H9 (cell line): ENCODE measurements around the gene MTOR. TPM values are rescaled to one million over a fixed set of nuclear protein-coding genes. Genes with fewer than 3 reads are reported as not detected.

Experiments used
- DNase-seq: peaks from one replicate; pipeline ENCODE4 v3.0.0-alpha.2; 2017
- H2AFZ ChIP-seq: one replicate; pipeline ENCODE4 v1.6.1; 2013; ENCODE audit warnings: mild to moderate bottlenecking, low read length, control low read depth, moderate library complexity
- H2AK5ac ChIP-seq: 2 replicates; pipeline ENCODE4 v1.6.1; 2013; ENCODE audit warnings: low read length, control low read depth, mixed read lengths; ENCODE audit not compliant: insufficient read length
- H2BK120ac ChIP-seq: one replicate; pipeline ENCODE4 v1.6.1; 2013; ENCODE audit warnings: low read depth, mild to moderate bottlenecking, low read length, control low read depth, inconsistent platforms; ENCODE audit not compliant: poor library complexity, severe bottlenecking
- H2BK12ac ChIP-seq: 2 replicates; pipeline ENCODE4 v1.6.1; 2013; ENCODE audit warnings: low read length, control low read depth, mixed read lengths, low read depth; ENCODE audit not compliant: insufficient read length
- H2BK15ac ChIP-seq: 2 replicates; pipeline ENCODE4 v1.6.1; 2013; ENCODE audit warnings: low read depth, low read length, control low read depth
- H2BK20ac ChIP-seq: one replicate; pipeline ENCODE4 v1.6.1; 2013; ENCODE audit warnings: low read depth, mild to moderate bottlenecking, low read length, control low read depth, inconsistent platforms; ENCODE audit not compliant: poor library complexity, severe bottlenecking
- H2BK5ac ChIP-seq: 2 replicates; pipeline ENCODE4 v1.6.1; 2013; ENCODE audit warnings: low read length, control low read depth, mixed read lengths; ENCODE audit not compliant: insufficient read length
- H3K14ac ChIP-seq: 2 replicates; pipeline ENCODE4 v1.6.1; 2013; ENCODE audit warnings: low read length, control low read depth; ENCODE audit not compliant: insufficient read depth
- H3K18ac ChIP-seq: 2 replicates; pipeline ENCODE4 v1.6.1; 2013; ENCODE audit warnings: low read depth, mild to moderate bottlenecking, mixed read lengths, low read length, control low read depth; ENCODE audit not compliant: insufficient read length
- H3K23ac ChIP-seq: 2 replicates; pipeline ENCODE4 v1.6.1; 2013; ENCODE audit warnings: low read length, control low read depth, mixed read lengths, low read depth; ENCODE audit not compliant: insufficient read length
- H3K23me2 ChIP-seq: 2 replicates; pipeline ENCODE4 v1.6.1; 2013; ENCODE audit warnings: low read depth, mild to moderate bottlenecking, mixed read lengths, low read length, control low read depth; ENCODE audit not compliant: insufficient read length, poor library complexity, severe bottlenecking
- H3K27ac ChIP-seq: 2 replicates; pipeline ENCODE4 v1.5.1; 2013; ENCODE audit warnings: low read length, control low read depth, mixed read lengths, low read depth; ENCODE audit not compliant: insufficient read length
- H3K27me3 ChIP-seq: 2 replicates; pipeline ENCODE4 v1.6.1; 2013; ENCODE audit warnings: low read length, control low read depth, inconsistent platforms; ENCODE audit not compliant: insufficient read depth
- H3K4ac ChIP-seq: 2 replicates; pipeline ENCODE4 v1.6.1; 2013; ENCODE audit warnings: low read depth, mild to moderate bottlenecking, control low read depth, inconsistent platforms, low read length, moderate library complexity
- H3K4me1 ChIP-seq: 2 replicates; pipeline ENCODE4 v1.6.1; 2013; ENCODE audit warnings: low read length, control low read depth, inconsistent platforms; ENCODE audit not compliant: insufficient read depth
- H3K4me2 ChIP-seq: 2 replicates; pipeline ENCODE4 v1.6.1; 2013; ENCODE audit warnings: low read length, control low read depth, mixed read lengths; ENCODE audit not compliant: insufficient read length, insufficient read depth
- H3K56ac ChIP-seq: 2 replicates; pipeline ENCODE4 v1.6.1; 2013; ENCODE audit warnings: low read depth, mild to moderate bottlenecking, mixed read lengths, low read length, control low read depth; ENCODE audit not compliant: insufficient read length
- H3K79me1 ChIP-seq: 2 replicates; pipeline ENCODE4 v1.6.1; 2013; ENCODE audit warnings: low read depth, mild to moderate bottlenecking, moderate library complexity, low read length, control low read depth, inconsistent platforms; ENCODE audit not compliant: insufficient read depth, poor library complexity, severe bottlenecking
- H3K79me2 ChIP-seq: 2 replicates; pipeline ENCODE4 v1.6.1; 2013; ENCODE audit warnings: low read length, control low read depth, inconsistent platforms; ENCODE audit not compliant: insufficient read depth
- H3K9ac ChIP-seq: 2 replicates; pipeline ENCODE4 v1.6.1; 2013; ENCODE audit warnings: low read length, control low read depth, mixed read lengths; ENCODE audit not compliant: insufficient read length; ENCODE audit errors: extremely low read depth
- H3K9me3 ChIP-seq: one replicate; pipeline ENCODE4 v1.6.1; 2013; ENCODE audit warnings: low read depth, low read length, inconsistent platforms; ENCODE audit not compliant: control insufficient read depth
- H3T11ph ChIP-seq: one replicate; pipeline ENCODE4 v1.6.1; 2013; ENCODE audit warnings: mild to moderate bottlenecking, low read length, control low read depth, inconsistent platforms
- H4K20me1 ChIP-seq: one replicate; pipeline ENCODE4 v1.6.1; 2013; ENCODE audit not compliant: control insufficient read depth, insufficient read length, insufficient read depth
- H4K5ac ChIP-seq: 2 replicates; pipeline ENCODE4 v1.6.1; 2013; ENCODE audit warnings: low read depth, mild to moderate bottlenecking, mixed read lengths, low read length, control low read depth; ENCODE audit not compliant: insufficient read length
- H4K8ac ChIP-seq: replicated peaks from 2 replicates; pipeline ENCODE4 v1.6.1; 2013; ENCODE audit warnings: low read length, control low read depth, mixed read lengths, low read depth; ENCODE audit not compliant: insufficient read length
- H4K91ac ChIP-seq: 2 replicates; pipeline ENCODE4 v1.6.1; 2013; ENCODE audit warnings: low read depth, mild to moderate bottlenecking, moderate library complexity, mixed read lengths, low read length, control low read depth; ENCODE audit not compliant: insufficient read length
- H3K27ac Mint-ChIP-seq, 3 experiments: 2 replicates in 2 of 3; 3 replicates in 1 of 3; pipeline ENCODE4 v1.8.0; 2020 to 2021; ENCODE audit warnings: mixed read lengths in 3 of 3, mild to moderate bottlenecking in 1 of 3, moderate library complexity in 1 of 3
- H3K27me3 Mint-ChIP-seq: 2 replicates; pipeline ENCODE4 v1.8.0; 2021; ENCODE audit warnings: low read depth, mild to moderate bottlenecking, moderate library complexity, mixed read lengths
- H3K36me3 Mint-ChIP-seq, 3 experiments: 2 replicates in 2 of 3; 3 replicates in 1 of 3; pipeline ENCODE4 v1.8.0; 2020 to 2021; ENCODE audit warnings: low read depth in 3 of 3, mixed read lengths in 3 of 3; ENCODE audit not compliant: insufficient read depth in 1 of 3
- H3K4me1 Mint-ChIP-seq, 2 experiments: 2 replicates each; pipeline ENCODE4 v1.8.0; 2020; ENCODE audit warnings: mixed read lengths in 2 of 2
- H3K4me3 Mint-ChIP-seq, 2 experiments: 2 replicates in 1 of 2; 3 replicates in 1 of 2; pipeline ENCODE4 v1.8.0; 2020 to 2021; ENCODE audit warnings: mild to moderate bottlenecking in 2 of 2, mixed read lengths in 2 of 2, moderate library complexity in 1 of 2
- H3K9me3 Mint-ChIP-seq, 2 experiments: 2 replicates in 1 of 2; 3 replicates in 1 of 2; pipeline ENCODE4 v1.8.0; 2020; ENCODE audit warnings: mild to moderate bottlenecking in 2 of 2, mixed read lengths in 2 of 2, moderate library complexity in 1 of 2
- WGBS: extraction: QIAGEN DNeasy Blood & Tissue Kit; methylation state at CpG from one replicate; pipeline ENCODE4 v1.1.7; 2013; ENCODE audit warnings: missing lambda C conversion rate, low lambda C conversion rate, mixed read lengths; ENCODE audit not compliant: insufficient read length; ENCODE audit errors: extremely low coverage; 5-methylcytosine and 5-hydroxymethylcytosine counted together
- total RNA-seq: library from RNA; stranded (reverse); gene quantifications from 2 replicates; pipeline ENCODE4 v1.2.1, GENCODE V29; 2021
- TF ChIP-seq, protein P1 (sequence below): fragments of 200-600 bp; sonication (generic); conservative IDR thresholded peaks from 3 replicates; pipeline ENCODE4 v1.8.0; 2021; ENCODE audit warnings: antibody characterized with exemption, mild to moderate bottlenecking

Gene MTOR
- total RNA-seq, 1 experiment from 2014 or later, result 67.5 TPM

DNA sequence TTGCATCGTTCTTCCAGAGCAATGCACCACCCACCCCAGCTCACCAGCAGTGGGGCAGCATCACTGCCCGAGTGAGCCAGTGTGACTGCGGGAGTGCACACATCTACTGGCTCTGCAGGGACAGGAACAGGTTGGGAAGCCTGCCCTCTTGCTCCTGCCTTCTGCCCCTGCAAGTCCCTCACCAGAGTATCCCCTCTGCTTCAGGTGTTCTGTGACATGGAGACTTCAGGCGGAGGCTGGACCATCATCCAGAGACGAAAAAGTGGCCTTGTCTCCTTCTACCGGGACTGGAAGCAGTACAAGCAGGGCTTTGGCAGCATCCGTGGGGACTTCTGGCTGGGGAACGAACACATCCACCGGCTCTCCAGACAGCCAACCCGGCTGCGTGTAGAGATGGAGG, 69.0 kb downstream of the MTOR start:
- Histone ChIP-seq H3K23ac (no peak overlapping the region), H3K18ac (no peak overlapping the region), H3K79me1 (no peaks in the 10 kb centered on the region), H4K5ac (no peak overlapping the region), H3K27me3 (no peaks in the 10 kb centered on the region), H2BK15ac (no peak overlapping the region), H3K79me2 (no peaks in the 10 kb centered on the region), H2BK120ac (no peak overlapping the region), H3K9ac (no peak overlapping the region), H3K27ac (no peak overlapping the region), H3K4me1 (no peaks in the 10 kb centered on the region), H2BK5ac (no peak overlapping the region), H3K9me3 (no peaks in the 10 kb centered on the region), H3K23me2 (no peaks in the 10 kb centered on the region), H4K20me1 (no peaks in the 10 kb centered on the region), H2AFZ (no peak overlapping the region), H3K56ac (no peak overlapping the region), H2BK20ac (no peak overlapping the region), H4K91ac (no peak overlapping the region), H2BK12ac (no peak overlapping the region), H3K4ac (no peak overlapping the region), H3K14ac (no peak overlapping the region; the same call in 1 of the 2 replicates), H4K8ac (no peak overlapping the region), H2AK5ac (no peak overlapping the region), H3K4me2 (no peak overlapping the region), H3T11ph (no peak overlapping the region)
- DNase-seq, result no peak
- WGBS, result no CpG with 5 or more reads among the region's 11 CpGs
- TF ChIP-seq, protein P1, sequence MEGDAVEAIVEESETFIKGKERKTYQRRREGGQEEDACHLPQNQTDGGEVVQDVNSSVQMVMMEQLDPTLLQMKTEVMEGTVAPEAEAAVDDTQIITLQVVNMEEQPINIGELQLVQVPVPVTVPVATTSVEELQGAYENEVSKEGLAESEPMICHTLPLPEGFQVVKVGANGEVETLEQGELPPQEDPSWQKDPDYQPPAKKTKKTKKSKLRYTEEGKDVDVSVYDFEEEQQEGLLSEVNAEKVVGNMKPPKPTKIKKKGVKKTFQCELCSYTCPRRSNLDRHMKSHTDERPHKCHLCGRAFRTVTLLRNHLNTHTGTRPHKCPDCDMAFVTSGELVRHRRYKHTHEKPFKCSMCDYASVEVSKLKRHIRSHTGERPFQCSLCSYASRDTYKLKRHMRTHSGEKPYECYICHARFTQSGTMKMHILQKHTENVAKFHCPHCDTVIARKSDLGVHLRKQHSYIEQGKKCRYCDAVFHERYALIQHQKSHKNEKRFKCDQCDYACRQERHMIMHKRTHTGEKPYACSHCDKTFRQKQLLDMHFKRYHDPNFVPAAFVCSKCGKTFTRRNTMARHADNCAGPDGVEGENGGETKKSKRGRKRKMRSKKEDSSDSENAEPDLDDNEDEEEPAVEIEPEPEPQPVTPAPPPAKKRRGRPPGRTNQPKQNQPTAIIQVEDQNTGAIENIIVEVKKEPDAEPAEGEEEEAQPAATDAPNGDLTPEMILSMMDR, result no peak
- Mint-ChIP-seq H3K9me3 (no peaks in the 10 kb centered on the region; a peak in 1 of 5 replicates), H3K4me1 (peaks cover 0 to 6% of the 10 kb centered on the region in 2 experiments; a peak in 1 of 4 replicates), H3K4me3 (no peak overlapping the region), H3K36me3 (peaks cover 9 to 77% (median 52%) of the 10 kb centered on the region in 3 experiments; a peak in 6 of 7 replicates), H3K27me3 (no peaks in the 10 kb centered on the region), H3K27ac (no peak overlapping the region)
